ENCODE results near the gene ZP4.

- TF ChIP-seq, protein P1, sequence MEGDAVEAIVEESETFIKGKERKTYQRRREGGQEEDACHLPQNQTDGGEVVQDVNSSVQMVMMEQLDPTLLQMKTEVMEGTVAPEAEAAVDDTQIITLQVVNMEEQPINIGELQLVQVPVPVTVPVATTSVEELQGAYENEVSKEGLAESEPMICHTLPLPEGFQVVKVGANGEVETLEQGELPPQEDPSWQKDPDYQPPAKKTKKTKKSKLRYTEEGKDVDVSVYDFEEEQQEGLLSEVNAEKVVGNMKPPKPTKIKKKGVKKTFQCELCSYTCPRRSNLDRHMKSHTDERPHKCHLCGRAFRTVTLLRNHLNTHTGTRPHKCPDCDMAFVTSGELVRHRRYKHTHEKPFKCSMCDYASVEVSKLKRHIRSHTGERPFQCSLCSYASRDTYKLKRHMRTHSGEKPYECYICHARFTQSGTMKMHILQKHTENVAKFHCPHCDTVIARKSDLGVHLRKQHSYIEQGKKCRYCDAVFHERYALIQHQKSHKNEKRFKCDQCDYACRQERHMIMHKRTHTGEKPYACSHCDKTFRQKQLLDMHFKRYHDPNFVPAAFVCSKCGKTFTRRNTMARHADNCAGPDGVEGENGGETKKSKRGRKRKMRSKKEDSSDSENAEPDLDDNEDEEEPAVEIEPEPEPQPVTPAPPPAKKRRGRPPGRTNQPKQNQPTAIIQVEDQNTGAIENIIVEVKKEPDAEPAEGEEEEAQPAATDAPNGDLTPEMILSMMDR (IDR thresholded peaks at IDR 0.05; ENCODE audit: low read length): no peak
- TF ChIP-seq EZH2phosphoT487 (IDR thresholded peaks at IDR 0.05; ENCODE audit: low read length) (no peak), EZH2 (optimal IDR thresholded peaks at IDR 0.05; ENCODE audit: low read depth, low read length) (no peak)
Measured at GRCh38 chr1:237932816-237933215, 42.1 kb upstream of the ZP4 start.

Measured in MM.1S (cell line).